NCI-H748 (cell line): ENCODE data around the gene DOCK7.
A peak's percentile ranks its signal among the peaks of the same experiment; 100 is the strongest.
"Not testable (repeated sequence)": the region's sequence is repeated elsewhere in the genome, so short reads cannot be mapped to it uniquely, and the experiment has no call there.

Experiments
- DNase-seq: peaks from one replicate; lab custom pipeline; 2025; ENCODE audit not compliant: unreplicated experiment; lab: John Stamatoyannopoulos, UW

Gene DOCK7

DNA sequence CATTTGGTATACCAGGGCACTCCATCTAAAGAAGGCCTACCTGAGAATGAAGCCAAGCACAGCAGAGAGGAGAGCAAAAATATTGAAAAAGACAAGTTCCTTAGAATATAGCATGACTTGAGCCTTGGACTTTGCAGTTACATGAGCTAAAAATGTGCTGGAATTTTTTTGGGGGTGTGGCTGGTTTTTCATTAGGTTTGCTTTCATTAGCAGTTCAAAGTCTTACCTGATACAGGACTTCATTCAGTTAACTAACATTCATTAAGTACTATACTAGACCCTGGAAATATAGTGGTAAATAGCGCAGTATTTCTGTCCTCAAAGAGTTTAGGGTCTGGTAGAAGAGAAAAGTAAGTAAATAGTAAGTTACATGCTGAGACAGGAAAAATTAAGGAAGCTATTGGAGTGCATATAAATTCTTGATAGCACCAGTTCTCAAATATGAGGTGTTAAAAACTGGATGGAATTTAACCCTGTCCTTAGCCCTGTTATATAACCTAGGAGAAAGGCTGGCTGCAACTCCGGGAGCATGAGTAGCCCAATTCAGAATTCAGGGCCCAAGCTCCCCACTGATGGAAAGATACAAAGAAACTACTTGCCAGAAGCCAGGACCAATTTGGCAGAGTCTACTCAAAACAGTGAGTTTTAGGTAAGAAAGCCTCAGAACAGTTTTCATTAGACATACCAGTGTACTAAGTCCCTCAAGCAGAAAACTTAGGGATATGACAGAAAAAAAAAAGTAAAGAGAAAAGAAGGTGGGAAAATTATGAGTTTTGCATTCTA is 3.1 kb upstream of the DOCK7 start:
- no peak for DNase-seq

DNA sequence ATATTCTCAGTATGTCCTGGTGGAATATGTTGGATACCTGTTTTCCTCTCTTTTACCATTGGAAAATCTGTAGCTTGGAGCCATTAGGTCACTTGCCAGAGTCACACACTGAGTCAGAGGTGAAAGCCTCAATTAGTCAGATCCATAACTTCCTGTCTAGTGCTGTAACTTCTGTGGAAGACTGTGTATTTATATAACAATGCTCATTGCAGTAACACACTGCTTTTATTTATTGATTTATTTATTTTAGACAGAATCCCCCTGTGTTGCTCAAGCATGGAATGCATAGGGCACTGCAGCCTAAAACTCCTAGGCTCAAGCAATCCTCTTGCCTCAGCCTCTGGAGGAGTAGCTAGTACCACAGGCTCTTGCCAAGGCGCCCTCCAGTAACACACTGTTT is 1.3 kb upstream of the DOCK7 start:
- no peak for DNase-seq

DNA sequence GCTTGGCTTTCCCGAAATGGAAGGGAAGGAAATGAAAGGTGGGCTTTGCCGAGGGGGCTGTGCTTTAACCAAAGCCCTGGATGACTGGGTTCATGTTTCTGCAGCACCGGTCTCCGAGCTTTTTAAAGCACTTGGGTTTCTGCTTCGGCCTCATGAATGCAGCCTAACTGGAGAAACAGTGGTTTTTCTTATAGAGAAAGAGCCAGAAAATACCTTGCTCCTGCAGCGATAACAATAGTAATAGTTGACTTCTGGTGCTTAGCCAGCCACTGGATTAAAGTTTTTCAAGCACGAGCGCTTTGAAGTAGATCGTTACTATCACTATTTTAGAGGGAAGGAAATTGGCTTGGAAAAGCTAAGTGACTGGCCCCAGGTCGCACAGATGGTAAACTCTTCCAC is 500 bp upstream of the DOCK7 start:
- no peak for DNase-seq

DNA sequence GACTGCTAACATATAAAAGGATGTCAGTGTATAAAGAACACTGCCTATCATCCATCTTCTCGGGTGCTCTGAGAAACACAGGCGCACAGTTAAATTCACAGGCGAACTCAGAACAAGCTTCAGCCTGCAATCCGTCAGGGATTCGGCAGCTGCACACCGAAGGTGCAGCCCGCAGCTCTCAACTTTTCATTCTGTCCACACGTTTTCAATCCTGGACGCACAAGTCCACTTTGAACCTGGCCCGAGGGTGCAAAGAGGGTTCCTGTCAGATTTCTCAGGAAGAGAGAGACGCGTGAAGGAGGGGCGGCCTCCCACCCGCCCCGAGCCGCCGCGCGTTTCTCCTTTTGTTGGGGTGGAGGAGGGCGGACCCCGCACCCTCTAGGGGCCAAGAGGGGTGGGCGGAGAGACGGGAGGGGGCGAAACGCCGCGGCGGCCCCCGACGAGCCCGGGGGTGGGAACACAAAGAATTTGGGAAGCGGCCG is 724 bp downstream of the DOCK7 start:
- peak; percentile 66 for DNase-seq

DNA sequence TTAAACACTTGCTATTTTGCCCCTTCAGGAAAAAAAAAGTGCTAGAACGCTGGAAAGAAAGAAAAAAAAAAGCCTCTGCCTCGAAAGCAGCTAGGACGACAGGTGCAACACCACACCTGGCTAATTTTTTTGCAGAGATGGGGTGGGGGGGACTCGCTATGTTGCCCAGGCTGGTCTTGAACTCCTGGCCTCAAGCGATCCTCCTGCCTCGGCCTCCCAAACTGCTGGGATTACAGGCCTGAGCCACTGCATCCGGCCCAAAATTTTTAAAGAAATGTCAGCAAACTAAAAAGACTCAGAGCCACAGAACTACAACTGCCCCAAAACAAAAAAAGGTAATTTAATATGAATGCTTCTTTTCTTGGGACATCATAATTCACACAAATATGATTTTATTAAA is 1.4 kb downstream of the DOCK7 start:
- no peak for DNase-seq

DNA sequence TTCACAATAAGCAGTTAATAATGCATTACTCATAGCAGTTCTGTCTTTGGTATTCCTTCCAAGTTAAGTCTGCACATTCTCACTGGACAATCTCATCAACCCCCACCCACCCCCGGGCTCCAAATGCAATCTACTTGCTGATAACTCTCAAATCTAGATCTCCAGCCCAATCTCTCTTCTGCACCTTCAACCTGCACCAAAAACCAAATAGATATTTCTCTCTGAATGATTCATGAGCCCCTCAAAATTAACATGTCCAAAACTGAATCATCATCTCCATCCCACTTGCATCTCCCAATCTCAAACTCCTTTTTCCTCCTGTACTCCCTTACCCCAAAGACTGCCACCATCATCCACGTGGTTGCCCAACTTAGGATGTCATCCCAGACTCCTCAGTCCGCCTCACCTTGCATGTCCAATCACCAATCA is 2.7 kb downstream of the DOCK7 start:
- DNase-seq, result no peak

DNA sequence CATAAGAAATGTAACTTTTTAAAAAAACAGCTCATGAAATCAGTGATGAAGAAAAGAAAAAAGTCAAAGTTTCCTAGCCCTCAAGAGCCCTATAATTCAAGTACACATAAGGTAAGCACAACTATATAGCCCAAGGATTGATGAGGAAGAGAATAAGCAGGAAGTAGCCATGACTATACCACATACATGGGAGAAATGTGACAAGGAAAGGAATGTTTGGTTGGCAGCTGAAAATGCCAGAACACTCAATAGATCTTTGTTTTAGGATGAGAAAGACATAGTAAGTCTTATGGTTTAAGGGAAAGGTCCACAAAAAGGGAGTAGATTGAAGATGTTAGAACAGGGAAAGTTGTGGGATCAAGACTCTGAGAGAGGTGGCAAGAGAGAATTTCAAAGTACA is 5.7 kb downstream of the DOCK7 start:
- DNase-seq, result no peak

DNA sequence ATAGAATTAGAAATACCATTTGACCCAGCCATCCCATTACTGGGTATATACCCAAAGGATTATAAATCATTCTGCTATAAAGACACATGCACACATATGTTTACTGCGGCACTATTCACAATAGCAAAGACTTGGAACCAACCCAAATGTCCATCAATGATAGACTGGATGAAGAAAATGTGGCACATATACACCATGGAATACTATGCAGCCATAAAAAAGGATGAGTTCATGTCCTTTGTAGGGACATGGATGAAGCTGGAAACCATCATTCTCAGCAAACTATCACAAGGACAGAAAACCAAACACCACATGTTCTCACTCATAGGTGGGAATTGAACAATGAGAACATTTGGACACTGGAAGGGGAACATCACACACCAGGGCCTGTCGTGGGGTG is 7.2 kb downstream of the DOCK7 start:
- DNase-seq, result not testable (repeated sequence)

DNA sequence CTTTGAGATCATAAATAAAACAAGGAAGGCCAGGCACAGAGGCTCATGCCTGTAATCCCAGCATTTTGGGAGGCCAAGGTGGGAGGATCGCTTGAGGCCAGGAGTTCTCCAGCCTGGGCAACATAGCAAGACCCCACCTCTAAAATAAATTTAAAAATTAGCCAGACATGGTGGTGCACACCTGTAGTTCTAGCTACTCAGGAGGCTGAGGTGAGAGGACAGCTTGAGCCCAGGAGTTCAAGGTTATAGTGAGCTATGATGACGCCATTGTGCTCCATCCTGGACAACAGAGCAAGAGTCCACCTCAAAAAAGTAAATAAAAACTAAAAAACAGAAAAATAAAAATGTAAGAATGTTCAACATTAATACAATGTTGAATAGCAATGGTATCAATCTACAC is 10.4 kb downstream of the DOCK7 start:
- not testable (repeated sequence) for DNase-seq

DNA sequence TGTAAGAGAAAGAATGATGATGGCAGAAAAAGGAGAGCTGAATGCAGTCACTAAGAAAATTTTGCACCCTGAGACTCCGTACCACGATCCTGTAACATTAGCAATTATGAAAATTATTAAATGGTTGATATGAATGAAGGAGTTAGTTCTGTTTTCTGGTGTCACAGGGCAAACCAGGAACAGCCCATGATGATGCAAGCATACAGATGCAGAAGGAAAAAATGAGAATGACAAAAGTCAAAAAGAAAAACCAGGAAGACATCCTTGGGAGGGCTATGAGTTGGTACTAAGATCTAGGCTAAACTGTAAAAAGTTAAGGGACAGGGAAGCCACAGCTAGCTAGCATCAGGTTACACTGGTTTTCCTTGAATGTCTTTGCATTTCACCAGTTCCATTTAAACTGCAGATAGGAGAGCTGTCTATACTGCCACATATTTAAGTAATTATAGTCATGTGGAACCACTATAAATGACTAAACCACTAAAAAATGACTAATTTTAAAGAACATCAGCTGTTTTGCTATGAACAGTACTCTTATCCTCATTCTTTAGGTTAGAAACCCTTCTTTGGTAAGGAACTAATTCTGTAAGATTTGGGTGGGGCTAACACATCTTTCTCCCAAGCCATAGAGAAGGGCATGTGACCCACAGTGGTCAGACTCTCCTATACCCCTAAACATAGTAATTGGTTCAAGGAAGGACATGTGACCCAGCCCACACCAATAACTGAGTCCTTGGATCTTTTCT is 11.4 kb downstream of the DOCK7 start:
- DNase-seq, result no peak

DNA sequence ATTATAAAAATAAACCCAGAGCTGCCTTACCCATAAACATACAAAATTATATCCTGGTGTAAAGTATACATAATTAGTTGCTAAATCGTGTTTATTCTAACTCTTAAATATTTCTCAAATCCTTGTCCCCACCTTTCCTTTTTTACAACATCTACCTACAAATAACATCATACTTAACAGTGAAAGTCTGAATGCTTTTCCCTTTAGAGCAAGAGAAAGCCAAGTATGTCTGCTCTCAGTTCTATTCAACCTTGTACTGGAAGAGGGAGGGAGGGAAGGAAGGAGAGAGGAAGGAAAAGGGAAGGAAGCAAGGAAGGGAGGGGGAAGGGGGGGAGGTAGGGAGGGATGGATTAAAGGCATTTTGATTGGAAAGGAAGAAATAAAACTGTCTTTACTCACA is 14.6 kb downstream of the DOCK7 start:
- no peak for DNase-seq

DNA sequence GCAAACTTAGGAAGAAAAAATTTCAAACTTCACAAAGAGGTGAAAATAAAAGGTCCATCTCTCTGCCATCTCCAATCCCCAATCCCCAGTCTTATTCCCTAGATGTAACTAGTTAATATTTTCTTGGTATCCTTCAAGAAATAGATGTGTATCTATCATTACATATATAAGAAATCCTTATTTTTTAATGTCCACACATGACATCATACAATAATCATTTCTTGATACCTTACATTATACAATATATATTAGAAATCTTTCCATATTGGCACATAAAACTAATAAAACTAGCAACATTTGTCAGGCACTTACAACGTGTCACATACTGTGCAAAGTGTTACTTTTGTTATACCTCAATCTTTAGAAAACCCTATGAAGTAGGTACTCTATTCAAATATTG is 16.2 kb downstream of the DOCK7 start:
- no peak for DNase-seq

DNA sequence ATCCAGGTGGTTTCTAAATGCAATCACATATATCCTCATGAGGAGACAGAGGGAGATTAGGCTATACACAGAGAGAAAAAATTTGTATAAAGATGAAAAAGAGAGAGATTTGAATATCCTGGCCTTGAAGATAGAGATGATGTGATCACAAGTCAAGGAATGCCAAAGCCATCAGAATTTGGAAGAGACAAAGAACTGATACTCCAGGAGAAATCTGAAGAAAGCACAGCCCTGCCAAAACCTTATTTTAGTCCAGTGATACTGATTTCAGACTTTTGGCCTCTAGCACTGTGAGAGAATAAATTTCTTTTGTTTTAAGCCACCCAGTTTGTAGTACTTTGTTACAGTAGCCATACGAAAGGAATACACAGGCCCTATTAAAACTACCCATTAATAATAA is 33.4 kb downstream of the DOCK7 start:
- DNase-seq, result no peak

DNA sequence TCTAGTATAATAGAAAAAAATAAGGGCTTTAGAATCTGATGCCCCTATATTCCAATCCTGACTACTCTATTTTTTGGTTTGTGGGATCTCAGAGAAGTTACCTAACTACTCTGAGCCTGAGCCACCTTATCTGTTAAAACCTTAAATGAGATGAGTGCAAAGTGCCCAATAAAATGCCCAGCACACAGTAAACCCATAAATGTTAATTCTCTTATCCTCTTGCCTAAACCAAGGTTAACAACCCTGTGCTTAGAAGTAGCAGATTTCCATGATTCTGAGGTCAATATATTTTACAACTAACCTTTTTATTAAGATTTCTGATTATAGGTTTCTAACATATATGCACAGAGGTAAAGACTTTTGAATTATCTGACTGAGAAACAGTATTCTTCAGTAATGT is 35.8 kb downstream of the DOCK7 start:
- DNase-seq, result no peak

DNA sequence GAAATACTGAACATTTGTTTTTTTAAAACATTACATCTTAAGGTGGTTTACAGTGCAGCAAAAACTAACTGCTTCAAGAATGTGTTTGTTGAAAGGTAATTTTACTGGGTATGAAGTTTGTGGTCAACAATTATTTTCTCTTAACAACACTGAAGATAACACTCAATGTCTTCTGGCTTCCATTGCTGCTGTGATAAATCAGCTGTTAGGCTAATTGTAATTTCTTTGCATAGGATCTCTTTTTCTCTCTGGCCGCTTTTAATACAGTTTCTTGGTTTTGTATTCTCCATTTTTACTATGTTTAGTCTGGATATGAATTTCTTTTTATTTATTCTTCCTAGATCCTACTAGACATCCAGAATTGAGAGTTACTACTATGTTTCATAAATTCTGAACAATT is 44.9 kb downstream of the DOCK7 start:
- DNase-seq, result no peak

DNA sequence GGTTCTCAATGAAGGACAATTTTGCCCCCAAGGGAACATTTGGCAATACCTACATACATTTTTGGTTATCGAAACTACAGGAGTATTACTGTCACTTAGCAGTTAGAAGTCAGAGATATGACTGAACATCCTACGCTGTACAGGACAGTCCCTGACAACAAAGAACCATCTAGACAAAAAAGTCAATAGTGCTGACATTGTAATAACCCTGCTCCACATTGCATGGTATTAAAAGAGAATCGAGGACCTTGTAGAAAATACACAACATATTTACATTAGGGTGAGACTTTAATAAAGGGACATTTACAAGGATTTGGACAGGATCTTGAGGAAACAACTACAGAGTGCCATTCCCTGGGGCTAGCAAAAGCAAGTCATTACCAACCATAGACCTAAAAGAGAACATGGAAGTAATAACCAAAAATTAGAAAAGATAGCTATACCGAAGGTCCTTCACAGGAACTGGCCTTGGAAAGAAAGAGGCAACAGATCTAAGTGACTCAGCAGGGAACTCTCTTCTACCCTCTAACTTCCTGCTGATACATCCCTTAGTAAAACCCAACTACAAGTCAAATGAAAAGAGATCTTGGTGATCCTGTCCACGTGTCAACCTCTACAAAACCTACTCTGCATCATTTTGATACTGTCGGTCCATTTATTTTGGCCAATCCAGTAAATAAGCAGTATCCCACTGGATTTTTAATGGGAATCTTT is 50.6 kb downstream of the DOCK7 start:
- DNase-seq, result no peak

DNA sequence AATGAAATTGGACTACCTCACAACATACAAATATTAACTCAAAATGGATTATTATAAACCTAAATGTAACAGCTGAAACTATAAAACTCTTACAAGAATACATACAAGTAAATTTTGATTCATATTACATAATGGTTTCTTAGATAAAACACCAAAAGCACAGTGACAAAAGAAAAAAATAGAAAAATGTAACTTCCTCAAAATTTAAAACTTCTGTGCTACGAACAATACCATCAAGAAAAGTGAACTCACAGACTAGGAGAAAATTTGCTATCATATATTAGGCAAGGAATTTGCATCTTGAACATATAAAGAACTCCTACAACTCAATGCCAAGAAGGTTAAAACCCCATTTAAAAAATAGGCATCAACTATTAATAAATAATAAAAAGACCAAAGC is 59.7 kb downstream of the DOCK7 start:
- no peak for DNase-seq

DNA sequence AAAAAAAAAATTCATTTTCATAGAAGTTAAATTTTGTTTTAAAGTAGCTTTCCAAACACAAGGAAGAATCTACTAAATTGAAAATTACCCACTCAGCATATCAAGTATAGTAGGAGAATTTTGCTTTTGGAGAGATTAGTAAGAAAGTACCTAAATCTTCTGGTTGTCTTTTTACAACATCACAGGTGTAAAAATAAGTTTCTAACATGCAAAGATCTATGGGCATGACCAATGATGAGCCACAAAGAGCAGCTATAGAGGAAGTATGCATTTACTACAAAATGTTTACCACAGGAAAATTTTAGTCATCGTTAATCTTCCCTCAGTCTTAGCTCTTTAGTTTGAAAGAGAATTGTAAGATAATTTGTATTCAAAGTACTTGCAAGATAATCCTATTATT is 62.8 kb downstream of the DOCK7 start:
- no peak for DNase-seq

DNA sequence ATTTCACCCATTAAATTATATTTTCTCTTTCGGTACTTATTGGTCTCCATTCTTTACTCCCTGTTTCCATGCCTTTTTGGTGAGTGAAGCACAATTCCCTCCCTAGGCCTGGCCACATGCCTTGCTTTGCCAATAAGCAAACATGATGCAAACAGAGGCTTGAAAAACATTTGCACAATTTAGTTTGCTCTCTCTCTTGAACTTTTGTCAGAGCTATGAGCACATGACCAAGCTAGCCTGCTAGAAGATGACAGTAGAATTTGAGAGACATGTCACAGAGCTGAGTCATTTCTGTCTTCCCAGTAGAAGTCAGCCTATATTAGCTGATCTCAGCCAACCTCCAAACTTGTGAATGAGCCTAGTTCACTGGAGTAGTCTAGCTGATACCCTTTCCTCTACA is 66.3 kb downstream of the DOCK7 start:
- DNase-seq, result no peak

DNA sequence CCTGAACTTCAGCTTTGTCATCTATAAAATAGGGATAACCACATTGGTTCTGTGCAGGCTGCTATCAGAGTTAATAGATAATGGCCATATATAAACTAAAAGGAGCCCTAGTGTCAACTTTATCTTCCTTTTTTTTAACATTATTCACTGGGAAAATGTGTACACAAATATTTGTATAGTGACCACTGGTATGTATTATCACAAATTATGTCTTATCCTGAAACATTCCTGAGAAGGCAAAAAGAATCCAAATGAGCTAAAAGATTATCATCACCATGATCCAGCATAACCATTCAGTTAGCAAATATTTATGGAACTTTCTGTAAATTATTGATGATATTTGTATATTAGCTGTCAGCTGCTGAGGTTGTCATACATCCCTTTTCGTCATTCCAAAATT is 74.3 kb downstream of the DOCK7 start:
- no peak for DNase-seq

DNA sequence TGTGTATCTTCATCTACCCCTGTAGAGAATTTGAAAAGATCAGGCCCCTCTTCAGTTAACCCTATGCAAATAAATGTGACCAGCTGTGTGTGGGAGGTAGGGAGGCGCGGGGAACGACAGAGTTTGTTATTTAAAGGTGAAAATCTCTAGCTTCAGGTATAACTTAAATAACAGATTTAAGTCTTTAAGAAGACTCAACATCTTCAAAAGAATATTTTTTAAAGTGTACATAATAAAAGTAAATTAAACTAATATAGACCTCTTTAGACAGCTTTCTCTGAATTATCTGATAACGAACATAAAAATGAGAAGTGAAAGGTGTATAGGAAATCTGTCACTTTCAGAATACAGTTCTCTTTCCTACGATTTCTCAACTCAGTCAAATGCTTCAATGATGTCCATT is 74.9 kb downstream of the DOCK7 start:
- no peak for DNase-seq

DNA sequence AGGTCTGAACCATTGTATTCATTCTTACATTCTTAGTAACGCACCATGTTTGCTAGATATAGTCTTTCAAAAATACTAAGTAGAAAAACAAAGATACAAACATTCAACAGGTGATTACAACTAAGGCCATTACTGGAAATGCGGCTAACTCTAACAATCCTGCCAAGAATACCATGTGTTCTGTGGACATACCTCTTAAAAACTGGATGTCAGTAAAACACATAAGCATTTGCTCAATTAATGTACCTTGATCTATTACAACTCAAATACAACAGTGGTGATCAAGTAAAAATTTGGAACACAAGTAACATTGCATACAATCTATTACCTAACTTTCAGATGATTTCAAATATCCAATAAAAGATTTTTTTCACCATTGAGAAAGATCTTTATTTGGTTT is 75.4 kb downstream of the DOCK7 start:
- no peak for DNase-seq
